Measurements from ENCODE around the gene TSPAN17.
"Not testable (repeated sequence)": the region's sequence is repeated elsewhere in the genome, so short reads cannot be mapped to it uniquely, and the experiment has no call there.

TSPAN17 gene
- total RNA-seq: 18.5 to 26.8 (median 21.5) reads per million in 3 donors

- peak; percentile 97 to 99 (median 99) for DNase-seq
- no peaks in the 10 kb centered on the region for H3K36me3 ChIP-seq (ENCODE audit: control insufficient read depth, insufficient read depth, low read length)
- H3K9me3 ChIP-seq (ENCODE audit: control insufficient read depth, low read length): no peaks in the 10 kb centered on the region
- H3K4me3 ChIP-seq (ENCODE audit: insufficient read depth, low read depth, low read length, poor library complexity, severe bottlenecking): peak within 1 kb of the TSS; percentile 62
- H3K27me3 ChIP-seq (replicated peaks; ENCODE audit: control insufficient read depth, insufficient read depth, low read length, poor library complexity, severe bottlenecking): no peaks in the 10 kb centered on the region
- H3K27ac ChIP-seq (ENCODE audit: insufficient read depth, low read length, poor library complexity, severe bottlenecking): peak within 1 kb of the TSS; percentile 61
- peaks cover 23% of the 10 kb centered on the region for H3K4me1 ChIP-seq (ENCODE audit: control insufficient read depth, insufficient read depth, low read length, poor library complexity, severe bottlenecking)
Measured at GRCh38 chr5:176647030-176647842, at the start of gene TSPAN17. TSS of gene TSPAN17 (plus strand) at chr5:176647484. CDS start at chr5:176647616, 132 bp downstream.

GRCh38 chr5:176599749-176600430 lies 47.4 kb upstream of the TSPAN17 start:
- not testable (repeated sequence) for H3K4me3 ChIP-seq (ENCODE audit: insufficient read depth, low read depth, low read length, poor library complexity, severe bottlenecking); H3K27ac ChIP-seq (ENCODE audit: insufficient read depth, low read length, poor library complexity, severe bottlenecking); H3K4me1 ChIP-seq (ENCODE audit: control insufficient read depth, insufficient read depth, low read length, poor library complexity, severe bottlenecking); DNase-seq; H3K36me3 ChIP-seq (ENCODE audit: control insufficient read depth, insufficient read depth, low read length); H3K27me3 ChIP-seq (replicated peaks; ENCODE audit: control insufficient read depth, insufficient read depth, low read length, poor library complexity, severe bottlenecking); H3K9me3 ChIP-seq (ENCODE audit: control insufficient read depth, low read length)

- Histone ChIP-seq H3K27me3 (replicated peaks; ENCODE audit: control insufficient read depth, insufficient read depth, low read length, poor library complexity, severe bottlenecking) (no peaks in the 10 kb centered on the region), H3K9me3 (ENCODE audit: control insufficient read depth, low read length) (no peaks in the 10 kb centered on the region), H3K4me3 (ENCODE audit: insufficient read depth, low read depth, low read length, poor library complexity, severe bottlenecking) (no peak overlapping the region), H3K36me3 (ENCODE audit: control insufficient read depth, insufficient read depth, low read length) (no peaks in the 10 kb centered on the region), H3K27ac (ENCODE audit: insufficient read depth, low read length, poor library complexity, severe bottlenecking) (no peak overlapping the region), H3K4me1 (ENCODE audit: control insufficient read depth, insufficient read depth, low read length, poor library complexity, severe bottlenecking) (peaks cover 2% of the 10 kb centered on the region)
- no peak for DNase-seq
Measured at GRCh38 chr5:176601901-176602482, 45.3 kb upstream of the TSPAN17 start.

- no peaks in the 10 kb centered on the region for H3K36me3 ChIP-seq (ENCODE audit: control insufficient read depth, insufficient read depth, low read length)
- no peaks in the 10 kb centered on the region for H3K27me3 ChIP-seq (replicated peaks; ENCODE audit: control insufficient read depth, insufficient read depth, low read length, poor library complexity, severe bottlenecking)
- no peaks in the 10 kb centered on the region for H3K9me3 ChIP-seq (ENCODE audit: control insufficient read depth, low read length)
- H3K4me1 ChIP-seq (ENCODE audit: control insufficient read depth, insufficient read depth, low read length, poor library complexity, severe bottlenecking): no peaks in the 10 kb centered on the region
- no peak overlapping the region for H3K27ac ChIP-seq (ENCODE audit: insufficient read depth, low read length, poor library complexity, severe bottlenecking)
- no peak for DNase-seq
- no peak overlapping the region for H3K4me3 ChIP-seq (ENCODE audit: insufficient read depth, low read depth, low read length, poor library complexity, severe bottlenecking)
Measured at GRCh38 chr5:176603091-176603490, 44.2 kb upstream of the TSPAN17 start.

GRCh38 chr5:176606032-176606431 lies 41.3 kb upstream of the TSPAN17 start:
- Histone ChIP-seq H3K9me3 (ENCODE audit: control insufficient read depth, low read length) (no peaks in the 10 kb centered on the region), H3K4me3 (ENCODE audit: insufficient read depth, low read depth, low read length, poor library complexity, severe bottlenecking) (no peak overlapping the region), H3K4me1 (ENCODE audit: control insufficient read depth, insufficient read depth, low read length, poor library complexity, severe bottlenecking) (peaks cover 3% of the 10 kb centered on the region), H3K36me3 (ENCODE audit: control insufficient read depth, insufficient read depth, low read length) (no peaks in the 10 kb centered on the region), H3K27ac (ENCODE audit: insufficient read depth, low read length, poor library complexity, severe bottlenecking) (no peak overlapping the region), H3K27me3 (replicated peaks; ENCODE audit: control insufficient read depth, insufficient read depth, low read length, poor library complexity, severe bottlenecking) (no peaks in the 10 kb centered on the region)
- DNase-seq: no peak

- Histone ChIP-seq H3K4me1 (ENCODE audit: control insufficient read depth, insufficient read depth, low read length, poor library complexity, severe bottlenecking) (peaks cover 3% of the 10 kb centered on the region), H3K9me3 (ENCODE audit: control insufficient read depth, low read length) (no peaks in the 10 kb centered on the region), H3K27me3 (replicated peaks; ENCODE audit: control insufficient read depth, insufficient read depth, low read length, poor library complexity, severe bottlenecking) (no peaks in the 10 kb centered on the region), H3K4me3 (ENCODE audit: insufficient read depth, low read depth, low read length, poor library complexity, severe bottlenecking) (no peak overlapping the region), H3K36me3 (ENCODE audit: control insufficient read depth, insufficient read depth, low read length) (no peaks in the 10 kb centered on the region), H3K27ac (ENCODE audit: insufficient read depth, low read length, poor library complexity, severe bottlenecking) (no peak overlapping the region)
- no peak for DNase-seq
Measured at GRCh38 chr5:176606875-176607274, 40.4 kb upstream of the TSPAN17 start.

GRCh38 chr5:176608142-176608705 lies 39.1 kb upstream of the TSPAN17 start:
- Histone ChIP-seq H3K4me3 (ENCODE audit: insufficient read depth, low read depth, low read length, poor library complexity, severe bottlenecking) (no peak overlapping the region), H3K36me3 (ENCODE audit: control insufficient read depth, insufficient read depth, low read length) (no peaks in the 10 kb centered on the region), H3K4me1 (ENCODE audit: control insufficient read depth, insufficient read depth, low read length, poor library complexity, severe bottlenecking) (peaks cover 3% of the 10 kb centered on the region), H3K9me3 (ENCODE audit: control insufficient read depth, low read length) (no peaks in the 10 kb centered on the region), H3K27ac (ENCODE audit: insufficient read depth, low read length, poor library complexity, severe bottlenecking) (no peak overlapping the region), H3K27me3 (replicated peaks; ENCODE audit: control insufficient read depth, insufficient read depth, low read length, poor library complexity, severe bottlenecking) (no peaks in the 10 kb centered on the region)
- DNase-seq: no peak

GRCh38 chr5:176608937-176609723 lies 38.2 kb upstream of the TSPAN17 start:
- H3K27ac ChIP-seq (ENCODE audit: insufficient read depth, low read length, poor library complexity, severe bottlenecking): no peak overlapping the region
- H3K36me3 ChIP-seq (ENCODE audit: control insufficient read depth, insufficient read depth, low read length): no peaks in the 10 kb centered on the region
- H3K27me3 ChIP-seq (replicated peaks; ENCODE audit: control insufficient read depth, insufficient read depth, low read length, poor library complexity, severe bottlenecking): no peaks in the 10 kb centered on the region
- no peak for DNase-seq
- H3K4me1 ChIP-seq (ENCODE audit: control insufficient read depth, insufficient read depth, low read length, poor library complexity, severe bottlenecking): peaks cover 3% of the 10 kb centered on the region
- no peaks in the 10 kb centered on the region for H3K9me3 ChIP-seq (ENCODE audit: control insufficient read depth, low read length)
- peak overlapping the region; percentile 40 for H3K4me3 ChIP-seq (ENCODE audit: insufficient read depth, low read depth, low read length, poor library complexity, severe bottlenecking)

GRCh38 chr5:176609724-176610434 lies 37.4 kb upstream of the TSPAN17 start, which contains the start of gene GPRIN1:
TSS of gene GPRIN1 (minus strand) at chr5:176610156. CDS start at chr5:176599834, 10,322 bp downstream.
- Histone ChIP-seq H3K27ac (ENCODE audit: insufficient read depth, low read length, poor library complexity, severe bottlenecking) (no peak within 1 kb of the TSS), H3K4me3 (ENCODE audit: insufficient read depth, low read depth, low read length, poor library complexity, severe bottlenecking) (peak within 1 kb of the TSS; percentile 65), H3K27me3 (replicated peaks; ENCODE audit: control insufficient read depth, insufficient read depth, low read length, poor library complexity, severe bottlenecking) (no peaks in the 10 kb centered on the region), H3K4me1 (ENCODE audit: control insufficient read depth, insufficient read depth, low read length, poor library complexity, severe bottlenecking) (peaks cover 3% of the 10 kb centered on the region), H3K36me3 (ENCODE audit: control insufficient read depth, insufficient read depth, low read length) (no peaks in the 10 kb centered on the region), H3K9me3 (ENCODE audit: control insufficient read depth, low read length) (no peaks in the 10 kb centered on the region)
- peak in 2 of 3 donors; percentile 19 to 35 for DNase-seq
